Sigmoid colon (tissue), 7 donors: ENCODE results near the gene SDK2. TPM values are rescaled to one million over a fixed set of nuclear protein-coding genes. Genes with fewer than 3 reads are reported as not detected.
"Not testable (repeated sequence)": the region's sequence is repeated elsewhere in the genome, so short reads cannot be mapped to it uniquely, and the experiment has no call there.

ENCODE experiments used
- DNase-seq: peaks from one replicate; pipeline ENCODE4 v3.0.0-alpha.2; 2019
- H3K27ac ChIP-seq, 4 donors: fragments of 200-600 bp; sonication (generic); one replicate each; pipeline ENCODE4 v1.5.1; 2016 to 2019; ENCODE audit warnings: mild to moderate bottlenecking in 1 of 4
- H3K27me3 ChIP-seq, 3 donors: fragments of 200-600 bp; sonication (generic); one replicate each; pipeline ENCODE4 v1.5.1; 2019; ENCODE audit warnings: mild to moderate bottlenecking in 1 of 3
- H3K36me3 ChIP-seq, 4 donors: fragments of 200-600 bp; sonication (generic); one replicate each; pipeline ENCODE4 v1.5.1; 2016 to 2019
- H3K4me1 ChIP-seq, 4 donors: fragments of 200-600 bp; sonication (generic); one replicate each; pipeline ENCODE4 v1.5.1; 2017 to 2019
- H3K4me3 ChIP-seq, 4 donors: fragments of 200-600 bp; sonication (generic); one replicate each; pipeline ENCODE4 v1.5.1; 2017 to 2019; ENCODE audit warnings: mild to moderate bottlenecking in 2 of 4, moderate library complexity in 1 of 4
- H3K9me3 ChIP-seq, 4 donors: fragments of 200-600 bp in 3 of 4; sonication (generic) in 3 of 4; one replicate each; pipeline versions ENCODE4 v1.5.1 to v1.6.1; 2013 to 2019
- CTCF ChIP-seq, 4 experiments: fragments of 450-650 bp in 3 of 4; fragments of 200-600 bp in 1 of 4; IDR thresholded peaks; one replicate each; pipeline ENCODE4 v1.5.1; 2016 to 2019; ENCODE audit warnings: antibody characterized with exemption in 4 of 4, mild to moderate bottlenecking in 3 of 4, moderate library complexity in 2 of 4
- EP300 ChIP-seq, 4 donors: sonication (generic); formaldehyde crosslinking; IDR thresholded peaks; one replicate each; pipeline ENCODE4 v1.6.1; 2017; ENCODE audit warnings: antibody characterized with exemption in 4 of 4
- POLR2A ChIP-seq, 2 donors: fragments of 450-650 bp; IDR thresholded peaks; one replicate each; pipeline ENCODE4 v1.6.1; 2016; ENCODE audit warnings: antibody characterized with exemption in 2 of 2, mild to moderate bottlenecking in 2 of 2, moderate library complexity in 2 of 2
- POLR2AphosphoS5 ChIP-seq, 4 donors: sonication (generic); formaldehyde crosslinking; IDR thresholded peaks; one replicate each; pipeline ENCODE4 v1.6.1; 2017; ENCODE audit warnings: antibody characterized with exemption in 4 of 4
- whole genome bisulfite sequencing, 2 donors: extraction: QIAGEN DNeasy Blood & Tissue Kit; methylation state at CpG; one replicate each; pipeline ENCODE4 v1.1.7; 2013; 5-methylcytosine and 5-hydroxymethylcytosine counted together
- intact Hi-C: fragments of 100-400 bp; cut with DNase I; formaldehyde crosslinking; loops from one replicate; pipeline ENCODE4 v1.15.1; 2023
- polyA plus RNA-seq, 3 donors: library from polyadenylated mRNA; stranded (reverse); fragments of 200-250 nt; gene quantifications; one replicate each; pipeline ENCODE4 v1.2.3, GENCODE V29; 2013
- total RNA-seq, 4 donors: library from RNA; depleted of rRNA; stranded (reverse); fragments of >200 nt; gene quantifications; one replicate each; pipeline ENCODE4 v1.1.0, GENCODE V29; 2016
- donor health status: healthy with polysubstance abuse.
- donor health status: Bipolar disorder and iron deficiency.
- donor health status: healthy.

SDK2 gene
- total and polyA plus RNA-seq, 7 donors = under 0.01 to 1.9 (median 0.71) TPM

- Histone ChIP-seq H3K4me3 (no peak overlapping the region), H3K27ac (no peak overlapping the region), H3K4me1 (peaks cover 0 to 11% (median 8%) of the 10 kb centered on the region in 4 donors), H3K9me3 (no peaks in the 10 kb centered on the region), H3K36me3 (no peaks in the 10 kb centered on the region), H3K27me3 (no peaks in the 10 kb centered on the region)
- TF ChIP-seq EP300 (IDR thresholded peaks at IDR 0.05) (no peak), POLR2AphosphoS5 (IDR thresholded peaks at IDR 0.05) (no peak), POLR2A (IDR thresholded peaks at IDR 0.05) (no peak), CTCF (IDR thresholded peaks at IDR 0.05) (no peak)
- WGBS, 2 donors = 71 to 81% methylated on average over 9 of the region's 9 CpGs
- no peak for DNase-seq
- intact Hi-C loops = no loop called here
Measured at GRCh38 chr17:73371836-73372235, 272.4 kb downstream of the SDK2 start.

- 55 to 79% methylated on average over 6 of the region's 6 CpGs for WGBS, 2 donors
- Histone ChIP-seq H3K4me1 (peaks cover 0 to 16% (median 8%) of the 10 kb centered on the region in 4 donors), H3K4me3 (no peak overlapping the region), H3K27ac (no peak overlapping the region), H3K36me3 (no peaks in the 10 kb centered on the region), H3K27me3 (no peaks in the 10 kb centered on the region), H3K9me3 (no peaks in the 10 kb centered on the region)
- intact Hi-C loops = no loop called here
- no peak for DNase-seq
- TF ChIP-seq POLR2AphosphoS5 (IDR thresholded peaks at IDR 0.05) (no peak), CTCF (IDR thresholded peaks at IDR 0.05) (no peak), POLR2A (IDR thresholded peaks at IDR 0.05) (no peak), EP300 (IDR thresholded peaks at IDR 0.05) (no peak)
Measured at GRCh38 chr17:73371285-73371684, 273.0 kb downstream of the SDK2 start.

- WGBS, 2 donors = 29 to 42% methylated on average over 14 of the region's 14 CpGs
- not testable (repeated sequence) for H3K4me3 ChIP-seq, H3K36me3 ChIP-seq, H3K27me3 ChIP-seq, H3K9me3 ChIP-seq
- peak overlapping the region in 3 of 4 donors; percentile 19 to 60 (median 31) for H3K27ac ChIP-seq
- intact Hi-C loops = loop anchor here (1.0 to 5.0 kb wide), 2 partner anchors 115 to 178 kb away; partner anchors contain the start of gene COG1
- H3K4me1 ChIP-seq = peaks cover 0 to 29% (median 8%) of the 10 kb centered on the region in 4 donors
- peak; percentile 92 for DNase-seq
- peak in 3 of 4 donors; percentile 14 to 28 (median 17) for TF ChIP-seq POLR2AphosphoS5 (IDR thresholded peaks at IDR 0.05)
- TF ChIP-seq CTCF (IDR thresholded peaks at IDR 0.05) = peak; percentile 88 to 98 (median 90)
Measured at GRCh38 chr17:73369817-73370490, 274.3 kb downstream of the SDK2 start.

GRCh38 chr17:73369111-73369521, 275.1 kb downstream of the SDK2 start:
- WGBS, 2 donors = 84 to 87% methylated on average over 14 of the region's 14 CpGs
- TF ChIP-seq POLR2AphosphoS5 (IDR thresholded peaks at IDR 0.05) (peak in 1 of 4 donors; percentile 14), CTCF (IDR thresholded peaks at IDR 0.05) (no peak)
- no peaks in the 10 kb centered on the region for H3K9me3 ChIP-seq
- no peaks in the 10 kb centered on the region for H3K36me3 ChIP-seq
- no peak overlapping the region for H3K4me3 ChIP-seq
- H3K4me1 ChIP-seq = peaks cover 0 to 29% (median 8%) of the 10 kb centered on the region in 4 donors
- H3K27ac ChIP-seq = peak overlapping the region in 3 of 4 donors; percentile 19 to 60 (median 31)
- intact Hi-C loops = loop anchor here (5.0 kb wide), 1 partner anchor 177 kb away; the partner anchor contains the start of gene COG1
- DNase-seq = no peak
- H3K27me3 ChIP-seq = no peaks in the 10 kb centered on the region
